Measurements from ENCODE around the gene ABCC1.

DNA sequence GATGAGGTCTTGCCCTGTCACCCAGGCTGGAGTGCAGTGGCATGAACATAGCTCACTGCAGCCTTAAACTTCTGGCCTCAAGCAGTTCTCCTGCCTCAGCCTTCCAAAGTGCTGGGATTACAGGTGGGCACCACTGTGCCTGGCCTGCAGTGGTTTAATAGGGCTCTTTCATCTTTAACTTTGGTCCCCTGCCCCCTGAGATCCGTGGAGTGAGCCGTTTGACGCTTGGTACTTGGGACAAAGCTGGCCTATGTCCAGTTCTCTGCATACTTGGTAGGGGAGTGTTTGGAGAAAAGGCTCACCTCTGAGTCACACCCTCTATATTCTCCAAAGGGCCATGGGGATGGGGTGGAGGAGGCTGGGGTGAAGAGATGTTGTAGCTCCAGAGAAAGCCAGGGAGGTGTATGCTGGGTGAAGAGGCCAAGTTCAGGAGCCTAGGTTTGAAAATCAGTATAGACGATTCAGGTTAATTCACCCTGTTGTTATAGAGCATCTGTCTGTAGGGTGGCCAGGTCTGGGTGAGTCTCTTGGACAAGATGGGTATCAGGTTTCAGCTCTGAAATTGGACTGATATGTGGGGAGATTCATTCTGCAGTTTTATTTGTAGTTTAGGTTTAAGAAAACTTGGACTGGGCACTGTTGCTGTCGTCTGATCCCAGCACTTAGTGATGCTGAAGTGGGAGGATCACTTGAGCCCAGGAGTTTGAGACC is 17.6 kb downstream of the ABCC1 start:
- TF ChIP-seq, protein P1, sequence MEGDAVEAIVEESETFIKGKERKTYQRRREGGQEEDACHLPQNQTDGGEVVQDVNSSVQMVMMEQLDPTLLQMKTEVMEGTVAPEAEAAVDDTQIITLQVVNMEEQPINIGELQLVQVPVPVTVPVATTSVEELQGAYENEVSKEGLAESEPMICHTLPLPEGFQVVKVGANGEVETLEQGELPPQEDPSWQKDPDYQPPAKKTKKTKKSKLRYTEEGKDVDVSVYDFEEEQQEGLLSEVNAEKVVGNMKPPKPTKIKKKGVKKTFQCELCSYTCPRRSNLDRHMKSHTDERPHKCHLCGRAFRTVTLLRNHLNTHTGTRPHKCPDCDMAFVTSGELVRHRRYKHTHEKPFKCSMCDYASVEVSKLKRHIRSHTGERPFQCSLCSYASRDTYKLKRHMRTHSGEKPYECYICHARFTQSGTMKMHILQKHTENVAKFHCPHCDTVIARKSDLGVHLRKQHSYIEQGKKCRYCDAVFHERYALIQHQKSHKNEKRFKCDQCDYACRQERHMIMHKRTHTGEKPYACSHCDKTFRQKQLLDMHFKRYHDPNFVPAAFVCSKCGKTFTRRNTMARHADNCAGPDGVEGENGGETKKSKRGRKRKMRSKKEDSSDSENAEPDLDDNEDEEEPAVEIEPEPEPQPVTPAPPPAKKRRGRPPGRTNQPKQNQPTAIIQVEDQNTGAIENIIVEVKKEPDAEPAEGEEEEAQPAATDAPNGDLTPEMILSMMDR (IDR thresholded peaks at IDR 0.05) = no peak
- TF ChIP-seq POLR2A (IDR thresholded peaks at IDR 0.05) = no peak

Data from adrenal gland (tissue), 5 donors.